SK-N-MC (cell line): ENCODE data around the gene TST.

Source experiments
- EZH2 ChIP-seq: fragments of 200-600 bp; sonication (generic); IDR thresholded peaks from one replicate; pipeline ENCODE4 v1.6.1; 2017; ENCODE audit warnings: antibody characterized with exemption
- POLR2AphosphoS5 ChIP-seq: IDR thresholded peaks from 2 replicates; pipeline ENCODE4 v1.6.1; 2012; ENCODE audit warnings: mild to moderate bottlenecking, low read depth, low read length, borderline replicate concordance

DNA sequence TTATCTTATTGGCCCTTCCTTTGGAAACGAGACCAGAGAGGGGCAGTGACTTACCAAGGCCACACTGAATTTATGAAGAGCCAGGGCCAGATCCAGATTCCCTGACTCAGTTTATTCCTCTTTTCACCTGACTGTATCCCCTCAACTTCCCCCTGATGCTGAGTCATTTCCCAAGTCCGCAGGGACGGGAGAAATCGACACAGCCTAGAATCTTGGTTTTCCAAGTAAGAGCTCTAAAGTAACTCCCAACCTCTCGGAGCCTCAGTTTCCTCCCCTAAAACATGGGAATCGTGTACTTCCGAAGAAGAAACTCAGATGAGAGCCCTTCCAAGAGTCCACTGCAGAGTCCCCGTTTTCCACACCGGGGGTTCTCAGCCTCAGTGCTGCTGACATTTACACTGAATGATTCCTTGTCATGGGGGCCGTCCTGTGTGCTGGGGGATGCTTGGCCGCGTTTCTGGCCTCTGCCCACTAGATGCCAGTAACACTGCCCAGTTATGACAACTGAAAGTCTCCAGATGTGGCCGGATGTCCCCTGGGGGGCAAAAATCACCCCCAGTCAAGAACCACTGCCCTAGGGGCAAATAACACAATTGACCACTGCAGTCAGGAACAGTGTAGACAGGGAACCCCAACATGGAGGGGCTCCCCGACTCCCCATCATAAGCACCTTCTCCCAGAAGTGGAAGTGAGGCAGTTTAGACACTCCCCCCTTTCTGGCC, 11.5 kb upstream of the TST start:
- TF ChIP-seq EZH2 (no peak), POLR2AphosphoS5 (no peak)
